Measurements from ENCODE around the gene CDC45.

CDC45 gene

DNA sequence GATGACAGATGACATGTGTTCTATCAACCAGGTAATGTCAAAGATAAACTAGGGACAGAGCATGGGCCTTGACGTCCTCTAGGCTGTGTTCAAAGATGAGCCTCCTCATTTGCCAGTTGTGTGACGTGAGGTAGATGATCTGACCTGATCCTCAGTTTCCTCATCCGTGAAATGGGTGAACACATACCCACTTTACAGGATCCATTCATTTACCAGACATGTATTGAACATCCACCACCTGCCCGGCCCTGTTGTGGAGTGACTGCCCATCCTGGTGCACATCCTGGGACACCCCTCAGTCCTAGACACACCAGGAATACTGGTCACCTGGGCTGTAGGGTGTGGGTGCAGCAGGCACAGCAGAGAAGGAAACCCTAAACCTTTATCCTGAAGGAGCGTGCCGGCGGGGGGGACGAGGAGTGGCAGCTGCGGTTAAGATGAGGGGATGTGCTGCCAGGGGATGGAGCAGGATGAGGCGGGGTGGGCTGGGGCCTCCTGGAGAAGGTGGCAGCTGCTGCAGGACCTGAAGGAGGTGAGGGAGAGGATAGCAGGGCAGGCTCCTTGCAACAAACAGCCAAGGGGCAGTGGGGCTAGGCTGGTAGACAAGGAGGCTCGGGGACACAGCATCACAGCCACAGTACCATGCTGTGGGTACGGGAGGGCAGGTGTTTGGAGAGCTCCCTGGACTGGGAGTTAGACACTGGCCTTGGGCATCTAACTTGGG lies 36.1 kb downstream of the CDC45 start:
- DNase-seq (ENCODE audit: low spot score): no peak

DNA sequence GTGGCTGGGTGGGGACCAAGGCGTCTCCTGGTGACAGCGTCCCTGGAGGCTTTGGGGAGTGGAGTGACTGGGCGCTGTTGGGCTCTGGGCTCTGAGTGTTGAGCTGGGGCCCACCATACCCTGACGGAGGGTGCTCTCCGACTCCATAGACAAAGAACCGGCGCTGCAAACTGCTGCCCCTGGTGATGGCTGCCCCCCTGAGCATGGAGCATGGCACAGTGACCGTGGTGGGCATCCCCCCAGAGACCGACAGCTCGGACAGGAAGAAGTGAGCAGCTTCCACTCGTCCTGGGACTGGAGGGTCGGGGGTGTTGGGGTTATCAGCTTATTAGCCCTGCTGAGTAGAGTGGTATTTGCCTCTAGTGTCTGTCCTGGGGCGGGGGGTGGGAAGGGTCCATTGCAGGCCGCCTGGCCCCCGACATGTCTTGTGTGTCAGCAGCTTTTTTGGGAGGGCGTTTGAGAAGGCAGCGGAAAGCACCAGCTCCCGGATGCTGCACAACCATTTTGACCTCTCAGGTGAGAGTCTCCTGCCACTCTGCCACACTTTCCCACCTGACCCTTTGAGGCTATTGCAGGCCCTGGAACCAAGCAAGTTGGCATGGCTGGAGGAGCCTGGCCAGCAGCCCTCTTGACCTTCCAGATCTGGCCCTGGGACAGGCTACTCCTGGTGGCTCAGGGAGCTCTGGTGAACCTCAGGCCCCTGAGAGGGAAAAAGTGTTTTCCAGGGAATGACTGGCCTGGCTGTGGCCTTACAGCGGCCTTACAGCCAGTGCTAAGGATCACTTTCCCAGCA lies 36.9 kb downstream of the CDC45 start:
- DNase-seq (ENCODE audit: low spot score): no peak

- no peak for DNase-seq (ENCODE audit: low spot score)
Measured at GRCh38 chr22:19517171-19517500, 37.4 kb downstream of the CDC45 start.

DNA sequence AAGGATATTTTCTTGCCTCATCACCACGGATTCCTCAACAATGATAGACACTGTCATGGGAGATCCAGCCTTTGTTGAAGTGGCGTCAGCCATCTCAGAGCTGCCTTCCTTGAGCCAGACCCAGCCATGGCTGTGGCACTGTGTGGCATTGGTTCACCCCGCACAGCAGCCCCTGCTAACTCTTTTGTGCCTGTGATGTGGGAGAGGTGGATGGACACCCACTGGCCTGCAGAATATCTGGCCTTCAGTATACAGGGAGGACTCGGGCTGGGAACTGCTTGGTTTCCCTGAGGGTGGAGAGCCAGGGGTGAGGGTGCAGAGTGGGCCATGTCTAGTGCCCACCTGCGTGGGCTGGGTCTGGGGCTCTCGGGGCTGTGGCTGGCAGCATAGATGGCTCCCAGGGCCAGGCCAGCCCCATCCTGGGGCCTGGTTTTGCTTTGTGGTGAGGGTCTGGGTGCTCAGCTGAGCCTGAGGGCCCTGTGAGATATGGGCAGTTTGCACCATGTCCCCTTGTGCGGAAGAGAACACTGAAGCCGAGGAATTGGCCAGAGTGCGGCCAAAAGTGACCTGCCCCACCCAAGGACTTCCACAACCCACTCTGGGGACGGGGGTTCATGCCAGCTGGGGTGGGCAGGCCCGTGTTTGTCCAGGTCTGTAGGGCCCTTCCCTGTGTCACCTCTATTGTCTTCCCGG lies 38.3 kb downstream of the CDC45 start:
- no peak for DNase-seq (ENCODE audit: low spot score)

DNA sequence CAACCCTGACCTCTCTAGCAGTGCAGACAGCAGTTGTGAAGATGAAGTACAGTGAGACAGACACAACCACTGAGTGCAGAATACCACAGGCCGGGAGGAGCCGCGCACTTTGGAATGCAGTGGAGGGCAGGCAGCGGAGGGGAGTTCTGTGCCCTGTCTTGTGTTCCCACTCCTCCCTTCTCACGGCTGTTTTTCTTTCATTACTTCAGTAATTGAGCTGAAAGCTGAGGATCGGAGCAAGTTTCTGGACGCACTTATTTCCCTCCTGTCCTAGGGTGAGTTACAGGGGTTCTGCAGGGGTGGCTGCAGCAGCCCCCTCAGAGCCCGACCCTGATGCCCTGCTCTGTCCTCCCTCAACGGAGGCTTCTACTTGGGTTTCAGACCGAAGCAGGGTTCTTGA lies 38.9 kb downstream of the CDC45 start:
- no peak for DNase-seq (ENCODE audit: low spot score)

GRCh38 chr22:19519041-19519926 lies 39.6 kb downstream of the CDC45 start:
- no peak for DNase-seq (ENCODE audit: low spot score)

GRCh38 chr22:19520007-19520406 lies 40.3 kb downstream of the CDC45 start:
- DNase-seq (ENCODE audit: low spot score): no peak

- no peak for DNase-seq (ENCODE audit: low spot score)
Measured at GRCh38 chr22:19520566-19521305, 41.0 kb downstream of the CDC45 start.

GRCh38 chr22:19522190-19522880 lies 42.6 kb downstream of the CDC45 start:
- DNase-seq (ENCODE audit: low spot score): no peak

GRCh38 chr22:19522881-19523239 lies 43.1 kb downstream of the CDC45 start:
- DNase-seq (ENCODE audit: low spot score): no peak

GRCh38 chr22:19523240-19524169 lies 43.8 kb downstream of the CDC45 start:
- DNase-seq (ENCODE audit: low spot score): peak; percentile 33

- DNase-seq (ENCODE audit: low spot score): peak; percentile 58
Measured at GRCh38 chr22:19524170-19525115, 44.7 kb downstream of the CDC45 start, which contains the start of gene CLDN5. TSS of gene CLDN5 (minus strand) at chr22:19524410. CDS start at chr22:19524255, 155 bp downstream.

GRCh38 chr22:19525116-19525660 lies 45.5 kb downstream of the CDC45 start:
- DNase-seq (ENCODE audit: low spot score): no peak

- DNase-seq (ENCODE audit: low spot score): no peak
Measured at GRCh38 chr22:19525666-19526065, 45.9 kb downstream of the CDC45 start.

DNA sequence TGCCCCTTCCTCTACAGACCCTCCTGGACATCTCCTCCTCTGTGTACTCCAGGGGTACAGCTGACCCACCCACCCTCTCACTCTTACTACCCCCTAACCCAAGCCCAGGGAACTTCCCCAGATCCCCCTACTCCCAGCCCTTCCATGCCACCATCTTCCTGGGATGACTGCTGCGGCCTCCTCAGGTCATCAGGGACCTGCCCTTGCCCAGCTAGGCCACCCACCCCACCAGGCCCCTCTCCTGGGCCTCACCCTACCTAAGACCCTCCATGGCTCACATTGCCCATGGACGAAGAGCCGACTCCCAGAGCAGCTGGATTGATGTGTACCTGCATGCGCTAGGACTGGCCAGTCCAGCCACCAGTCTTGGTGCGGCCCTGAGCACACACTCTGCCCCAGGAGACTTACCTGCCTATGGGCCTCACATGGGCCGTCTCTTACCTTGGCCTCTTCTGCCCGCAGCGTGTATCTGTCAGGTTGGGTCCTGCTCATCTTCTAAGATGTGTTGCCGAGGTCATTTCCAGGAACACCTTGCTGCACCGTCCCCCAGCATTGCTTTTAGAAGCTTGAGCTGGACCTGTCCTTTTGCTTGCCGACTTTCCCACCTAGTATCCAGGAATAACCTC lies 46.5 kb downstream of the CDC45 start:
- no peak for DNase-seq (ENCODE audit: low spot score)

GRCh38 chr22:19526702-19527111 lies 47.0 kb downstream of the CDC45 start:
- no peak for DNase-seq (ENCODE audit: low spot score)

DNA sequence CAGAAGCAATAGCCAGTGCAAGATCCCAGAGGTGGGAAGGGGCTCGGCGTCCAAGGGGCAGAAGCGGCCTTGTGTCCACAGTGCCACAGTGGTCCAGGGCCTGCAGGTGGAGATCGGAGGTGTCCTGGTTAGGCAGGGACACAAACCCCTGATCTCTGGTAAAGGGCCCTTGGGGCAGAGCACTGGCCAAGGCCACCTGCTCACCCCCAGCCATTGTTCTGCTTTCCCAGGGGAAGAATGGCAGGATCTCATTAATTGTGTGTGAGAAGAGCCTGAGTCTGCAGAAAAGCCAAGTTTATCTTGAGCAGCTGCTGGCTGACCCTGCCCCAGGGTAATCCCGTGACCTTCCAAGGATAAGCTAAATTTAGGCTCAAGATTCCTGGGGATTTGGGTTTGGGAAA lies 47.6 kb downstream of the CDC45 start:
- no peak for DNase-seq (ENCODE audit: low spot score)

Data from germinal center (tissue), 1 donor.